HEK293T (cell line): ENCODE measurements around the gene MAP3K5.

Experiments
- BHLHE40 ChIP-seq: fragments of 450-650 bp; IDR thresholded peaks from 2 replicates; pipeline ENCODE4 v1.6.1; 2016; ENCODE audit warnings: mild to moderate bottlenecking, moderate library complexity, borderline replicate concordance
- CTBP1 ChIP-seq: fragments of 450-650 bp; IDR thresholded peaks from 2 replicates; pipeline ENCODE4 v1.6.1; 2016; ENCODE audit warnings: borderline replicate concordance
- ELF4 ChIP-seq: fragments of 450-650 bp; IDR thresholded peaks from 2 replicates; pipeline ENCODE4 v1.6.1; 2017; ENCODE audit warnings: antibody characterized with exemption
- FOXA1 ChIP-seq: fragments of 450-650 bp; IDR thresholded peaks from 2 replicates; pipeline ENCODE4 v1.6.1; 2016; ENCODE audit warnings: mild to moderate bottlenecking
- FOXM1 ChIP-seq: fragments of 450-650 bp; IDR thresholded peaks from 2 replicates; pipeline ENCODE4 v1.6.1; 2017; ENCODE audit warnings: mild to moderate bottlenecking, borderline replicate concordance
- HDGF ChIP-seq: fragments of 450-650 bp; IDR thresholded peaks from 2 replicates; pipeline ENCODE4 v1.6.1; 2017; ENCODE audit warnings: antibody characterized with exemption, borderline replicate concordance
- L3MBTL2 ChIP-seq: fragments of 450-650 bp; conservative IDR thresholded peaks from 2 replicates; pipeline ENCODE4 v1.6.1; 2016; ENCODE audit warnings: mild to moderate bottlenecking
- SP1 ChIP-seq: fragments of 450-650 bp; IDR thresholded peaks from 2 replicates; pipeline ENCODE4 v1.6.1; 2017
- SUZ12 ChIP-seq: fragments of 450-650 bp; IDR thresholded peaks from 2 replicates; pipeline ENCODE4 v1.6.1; 2016; ENCODE audit warnings: mild to moderate bottlenecking
- TARDBP ChIP-seq: fragments of 450-650 bp; IDR thresholded peaks from 2 replicates; pipeline ENCODE4 v1.6.1; 2016
- ZNF384 ChIP-seq: fragments of 450-650 bp; IDR thresholded peaks from 2 replicates; pipeline ENCODE4 v1.6.1; 2016
- TF ChIP-seq, protein P1 (sequence below): fragments of 450-650 bp; IDR thresholded peaks from 2 replicates; pipeline ENCODE4 v1.6.1; 2016

- no peak for TF ChIP-seq SUZ12
- no peak for TF ChIP-seq TARDBP
- TF ChIP-seq HDGF = no peak
- TF ChIP-seq BHLHE40 = no peak
- TF ChIP-seq ZNF384 = no peak
- no peak for TF ChIP-seq FOXA1
- TF ChIP-seq, protein P1, sequence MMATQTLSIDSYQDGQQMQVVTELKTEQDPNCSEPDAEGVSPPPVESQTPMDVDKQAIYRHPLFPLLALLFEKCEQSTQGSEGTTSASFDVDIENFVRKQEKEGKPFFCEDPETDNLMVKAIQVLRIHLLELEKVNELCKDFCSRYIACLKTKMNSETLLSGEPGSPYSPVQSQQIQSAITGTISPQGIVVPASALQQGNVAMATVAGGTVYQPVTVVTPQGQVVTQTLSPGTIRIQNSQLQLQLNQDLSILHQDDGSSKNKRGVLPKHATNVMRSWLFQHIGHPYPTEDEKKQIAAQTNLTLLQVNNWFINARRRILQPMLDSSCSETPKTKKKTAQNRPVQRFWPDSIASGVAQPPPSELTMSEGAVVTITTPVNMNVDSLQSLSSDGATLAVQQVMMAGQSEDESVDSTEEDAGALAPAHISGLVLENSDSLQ = no peak
- TF ChIP-seq FOXM1 = no peak
- TF ChIP-seq CTBP1 = no peak
- no peak for TF ChIP-seq SP1
- no peak for TF ChIP-seq L3MBTL2
- no peak for TF ChIP-seq ELF4
These were observed 19.9 kb upstream of the MAP3K5 start for GRCh38 chr6:136812174-136812573.
